ENCODE data around the gene PNCK.

DNA sequence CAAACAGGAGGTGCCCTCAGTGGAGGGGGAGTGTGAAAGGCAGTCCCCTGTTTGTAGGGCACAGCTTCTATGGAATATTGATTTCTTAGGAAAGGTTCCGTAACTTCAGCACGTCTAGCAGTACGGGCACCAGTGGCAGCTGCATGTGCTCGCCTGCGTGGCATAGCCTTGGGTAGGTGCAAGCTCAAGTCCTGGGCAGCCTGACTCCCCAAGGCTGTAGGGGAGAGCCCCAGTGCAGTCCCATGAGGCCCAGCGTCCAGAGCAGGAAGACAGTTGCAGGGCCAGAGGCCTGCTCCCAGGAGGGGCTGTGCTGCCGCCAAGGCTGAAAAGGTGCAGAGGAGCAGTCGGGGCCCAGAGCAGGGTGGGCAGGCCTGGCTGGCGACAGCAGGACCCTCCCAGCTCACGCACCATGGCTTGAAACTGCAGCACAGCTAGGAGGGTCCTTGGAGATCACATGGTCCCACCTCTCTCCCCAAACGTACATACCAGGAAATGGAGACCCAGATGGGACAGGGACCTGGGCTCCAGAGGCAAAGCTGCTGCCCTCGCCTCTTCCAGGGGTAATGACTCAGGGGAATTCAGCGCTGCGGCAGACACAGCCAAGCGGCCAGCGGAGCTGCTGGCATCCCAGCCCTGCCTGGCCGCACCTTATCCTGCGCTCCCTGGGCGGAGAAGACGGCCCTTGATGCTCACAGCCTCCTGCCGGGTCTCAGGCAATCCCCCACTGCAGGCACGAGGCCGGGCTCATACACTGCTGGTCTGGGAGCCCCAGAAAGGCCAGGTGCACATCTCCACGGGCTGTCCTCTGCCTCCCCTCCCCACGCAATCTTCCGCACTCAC lies 32.7 kb downstream of the PNCK start:
- TF ChIP-seq, protein P1, sequence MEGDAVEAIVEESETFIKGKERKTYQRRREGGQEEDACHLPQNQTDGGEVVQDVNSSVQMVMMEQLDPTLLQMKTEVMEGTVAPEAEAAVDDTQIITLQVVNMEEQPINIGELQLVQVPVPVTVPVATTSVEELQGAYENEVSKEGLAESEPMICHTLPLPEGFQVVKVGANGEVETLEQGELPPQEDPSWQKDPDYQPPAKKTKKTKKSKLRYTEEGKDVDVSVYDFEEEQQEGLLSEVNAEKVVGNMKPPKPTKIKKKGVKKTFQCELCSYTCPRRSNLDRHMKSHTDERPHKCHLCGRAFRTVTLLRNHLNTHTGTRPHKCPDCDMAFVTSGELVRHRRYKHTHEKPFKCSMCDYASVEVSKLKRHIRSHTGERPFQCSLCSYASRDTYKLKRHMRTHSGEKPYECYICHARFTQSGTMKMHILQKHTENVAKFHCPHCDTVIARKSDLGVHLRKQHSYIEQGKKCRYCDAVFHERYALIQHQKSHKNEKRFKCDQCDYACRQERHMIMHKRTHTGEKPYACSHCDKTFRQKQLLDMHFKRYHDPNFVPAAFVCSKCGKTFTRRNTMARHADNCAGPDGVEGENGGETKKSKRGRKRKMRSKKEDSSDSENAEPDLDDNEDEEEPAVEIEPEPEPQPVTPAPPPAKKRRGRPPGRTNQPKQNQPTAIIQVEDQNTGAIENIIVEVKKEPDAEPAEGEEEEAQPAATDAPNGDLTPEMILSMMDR (conservative IDR thresholded peaks at IDR 0.05; ENCODE audit: low read depth, low read length) = no peak
- TF ChIP-seq EZH2 (IDR thresholded peaks at IDR 0.05; ENCODE audit: borderline replicate concordance, low read depth, low read length, poor library complexity, severe bottlenecking) = no peak

Data from A673 (cell line).